ENCODE measurements around the gene HCFC2.
A peak's percentile ranks its signal among the peaks of the same experiment; 100 is the strongest.
"Not testable (repeated sequence)": the region's sequence is repeated elsewhere in the genome, so short reads cannot be mapped to it uniquely, and the experiment has no call there.

The HCFC2 gene

DNA sequence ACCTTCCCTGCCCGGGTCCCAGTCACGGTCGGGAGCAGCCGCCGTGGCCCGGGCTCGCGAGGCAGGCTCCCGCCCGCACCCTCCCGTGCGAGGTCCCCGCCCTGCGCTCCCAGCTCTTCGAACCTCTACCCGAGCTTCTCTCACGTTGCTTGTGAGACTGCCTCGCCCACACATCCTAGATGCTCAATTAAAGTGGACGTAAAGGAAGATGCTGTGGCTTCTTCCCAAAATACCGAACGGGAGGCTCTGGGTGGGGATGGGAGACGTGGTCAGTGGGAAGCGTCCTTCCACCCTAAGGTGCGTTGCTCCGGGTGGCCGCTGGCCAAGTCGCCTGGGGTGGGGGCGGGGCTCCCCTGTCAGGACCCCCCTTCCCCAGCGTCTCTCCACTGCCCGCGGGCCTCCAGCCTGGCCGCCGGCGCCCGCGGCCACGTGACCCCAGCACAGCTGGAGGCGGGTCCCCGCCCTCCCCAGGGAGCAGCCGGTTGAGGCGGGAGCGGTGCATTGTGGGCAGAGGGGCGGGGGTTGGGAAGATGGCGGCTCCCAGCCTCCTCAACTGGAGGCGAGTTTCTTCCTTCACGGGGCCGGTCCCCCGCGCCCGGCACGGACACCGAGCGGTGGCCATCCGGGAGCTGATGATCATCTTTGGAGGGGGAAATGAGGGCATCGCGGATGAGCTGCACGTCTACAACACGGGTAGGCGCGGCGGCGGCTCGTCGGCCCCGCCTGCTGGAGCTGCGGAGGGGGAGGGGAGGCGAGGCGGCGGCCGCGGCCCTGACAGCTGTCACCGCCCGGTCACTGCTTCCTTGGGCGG lies at the start of gene HCFC2:
TSS of gene HCFC2 (plus strand) at position 501 of the 811 bp plus-strand sequence. CDS start at position 531, 30 bp downstream.
- peak; percentile 93 for DNase-seq

DNA sequence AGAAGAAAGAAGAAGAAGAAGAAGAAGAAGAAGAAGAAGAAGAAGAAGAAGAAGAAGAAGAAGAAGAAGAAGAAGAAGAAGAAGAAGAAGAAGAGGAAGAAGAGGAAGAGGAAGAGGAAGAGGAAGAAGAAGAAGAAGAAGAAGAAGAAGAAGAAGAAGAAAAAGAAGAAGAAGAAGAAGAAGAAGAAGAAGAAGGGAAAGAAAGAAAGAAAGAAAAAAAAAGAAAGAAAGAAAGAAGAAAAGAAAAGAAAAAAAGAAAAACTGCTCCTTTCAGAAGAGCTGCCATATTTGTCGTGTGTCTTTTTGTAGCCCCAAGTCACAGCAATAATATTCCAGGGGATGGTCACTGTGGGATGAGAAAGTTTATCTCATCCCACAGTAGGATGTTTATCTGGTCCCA lies 42.5 kb upstream of the HCFC2 start:
- not testable (repeated sequence) for DNase-seq

DNA sequence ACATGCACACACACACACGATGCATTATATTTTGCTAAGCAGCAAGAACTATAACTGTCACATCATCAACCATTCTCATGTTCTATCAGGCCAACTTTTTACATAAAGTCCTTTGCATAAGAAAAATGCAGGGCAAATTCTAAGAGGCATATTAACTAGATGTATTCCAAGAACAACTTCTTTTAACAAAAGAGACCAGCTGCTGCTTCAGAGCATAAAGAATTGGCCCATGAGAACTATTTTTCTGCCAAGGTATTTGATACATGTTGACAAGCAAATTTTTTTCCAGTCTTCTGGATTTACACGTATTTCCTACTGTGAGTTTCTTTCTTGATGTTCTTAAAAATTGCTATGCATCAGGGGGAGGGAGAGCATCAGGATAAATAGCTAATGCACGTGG lies 41.5 kb upstream of the HCFC2 start:
- no peak for DNase-seq

DNA sequence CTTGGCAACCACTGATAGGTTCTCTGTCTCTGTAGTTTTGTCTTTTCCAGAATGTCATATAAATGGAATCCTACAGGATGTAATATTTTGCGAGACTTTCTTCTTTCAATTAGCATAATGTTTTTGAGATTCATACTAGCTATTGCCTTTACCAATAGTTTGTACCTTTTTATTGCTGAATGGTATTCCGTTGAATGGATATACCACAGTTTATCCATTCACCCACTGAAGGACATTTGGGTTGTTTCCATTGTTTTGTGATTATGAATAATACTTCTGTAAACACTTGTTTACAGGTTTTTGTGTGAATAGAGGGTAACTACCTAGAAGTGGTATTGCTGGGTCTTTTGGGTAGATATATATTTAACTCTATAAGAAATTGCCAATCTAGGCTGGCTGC lies 40.6 kb upstream of the HCFC2 start:
- no peak for DNase-seq

DNA sequence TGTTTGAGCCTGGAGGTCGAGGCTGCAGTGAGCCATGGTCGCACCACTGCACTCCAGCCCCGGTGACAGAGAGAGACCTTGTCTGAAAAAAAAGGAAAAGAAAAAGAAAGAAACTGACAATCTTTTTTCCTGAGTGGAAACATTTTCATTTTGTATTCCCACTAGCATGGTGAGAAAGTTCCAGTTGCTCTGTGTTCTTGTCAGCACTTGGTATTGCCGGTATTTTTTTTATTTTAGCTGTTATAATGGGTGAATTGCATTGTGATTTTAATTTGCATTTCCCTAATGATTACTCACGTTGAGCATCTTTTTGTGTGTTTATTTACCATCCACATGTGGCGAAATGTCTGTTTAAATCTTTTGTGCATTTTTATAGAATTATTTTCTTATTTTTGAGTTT lies 40.0 kb upstream of the HCFC2 start:
- no peak for DNase-seq

DNA sequence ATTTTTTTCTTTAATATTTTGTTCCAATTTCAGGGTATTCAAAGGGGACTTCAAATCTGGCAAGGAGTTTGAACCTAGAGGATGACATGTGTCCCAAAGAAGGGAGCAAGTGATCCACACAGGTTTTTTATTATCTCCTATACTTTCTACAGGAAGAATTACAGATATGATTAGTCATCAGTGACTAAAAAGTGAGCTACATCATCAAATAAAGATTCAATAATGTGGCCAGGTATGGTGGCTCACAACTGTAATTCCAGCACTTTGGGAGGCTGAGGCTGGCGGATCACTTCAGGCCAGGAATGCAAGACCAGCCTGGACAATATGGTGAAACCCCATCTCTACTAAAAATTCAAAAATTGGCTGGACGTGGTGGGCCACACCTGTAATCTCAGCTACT lies 38.6 kb upstream of the HCFC2 start:
- DNase-seq: no peak

DNA sequence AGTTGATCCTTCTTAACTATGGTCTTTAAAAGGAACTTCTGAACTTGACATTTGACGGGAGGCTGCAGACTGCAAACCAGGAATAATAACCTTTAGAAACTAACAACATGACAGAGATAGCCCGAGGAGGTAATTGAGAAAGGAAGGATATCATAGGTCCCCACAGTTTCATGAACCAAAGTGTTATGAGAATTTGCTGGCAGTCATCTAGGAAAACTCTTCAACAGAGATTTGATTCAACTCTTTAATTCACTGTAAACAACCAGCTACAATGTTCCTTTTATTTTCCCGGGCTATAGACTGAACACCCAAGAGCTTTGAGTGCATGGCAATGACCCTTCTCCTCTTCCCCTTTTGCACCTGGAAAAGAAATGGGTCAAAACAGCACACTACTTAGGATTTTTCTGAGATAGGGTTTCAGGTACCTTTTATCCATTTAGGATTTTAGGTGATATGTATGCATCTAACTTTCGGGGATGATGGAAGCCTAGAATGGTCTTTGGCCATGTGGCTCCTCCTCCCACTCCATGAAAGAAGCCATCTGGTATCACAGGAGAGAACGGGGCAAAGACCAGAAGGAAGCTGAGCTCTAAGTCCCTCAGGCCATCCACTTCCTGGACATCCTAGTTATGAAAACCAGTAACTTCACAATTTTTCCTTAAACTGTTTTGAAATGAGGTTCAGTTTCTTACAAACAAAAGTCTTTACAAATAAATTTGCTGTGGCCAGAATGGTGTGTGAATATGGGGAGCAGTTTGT lies 37.3 kb upstream of the HCFC2 start:
- DNase-seq: no peak

DNA sequence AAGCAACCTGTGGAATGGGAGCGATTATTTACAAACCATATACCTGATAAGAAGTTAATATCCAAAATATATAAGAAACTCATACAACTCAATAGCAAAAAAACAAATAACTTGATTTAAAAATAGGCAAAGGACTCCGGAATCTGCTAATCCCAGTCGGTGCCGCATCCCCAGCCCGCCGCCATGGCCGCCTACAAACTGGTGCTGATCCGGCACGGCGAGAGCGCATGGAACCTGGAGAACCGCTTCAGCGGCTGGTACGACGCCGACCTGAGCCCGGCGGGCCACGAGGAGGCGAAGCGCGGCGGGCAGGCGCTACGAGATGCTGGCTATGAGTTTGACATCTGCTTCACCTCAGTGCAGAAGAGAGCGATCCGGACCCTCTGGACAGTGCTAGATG lies 33.7 kb upstream of the HCFC2 start:
- DNase-seq: not testable (repeated sequence)

DNA sequence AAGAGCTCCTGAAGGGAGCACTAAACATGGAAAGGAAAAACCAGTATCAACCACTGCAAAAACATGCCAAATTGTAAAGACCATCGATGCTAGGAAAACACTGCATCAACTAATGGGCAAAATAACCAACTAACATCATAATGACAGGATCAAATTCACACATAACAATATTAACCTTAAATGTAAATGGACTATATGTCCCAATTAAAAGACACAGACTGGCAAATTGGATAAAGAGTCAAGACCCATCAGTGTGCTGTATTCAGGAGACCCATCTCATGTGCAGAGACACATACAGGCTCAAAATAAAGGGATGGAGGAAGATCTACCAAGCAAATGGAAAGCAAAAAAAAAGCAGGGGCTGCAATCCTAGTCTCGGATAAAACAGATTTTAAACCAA lies 28.2 kb upstream of the HCFC2 start:
- not testable (repeated sequence) for DNase-seq

DNA sequence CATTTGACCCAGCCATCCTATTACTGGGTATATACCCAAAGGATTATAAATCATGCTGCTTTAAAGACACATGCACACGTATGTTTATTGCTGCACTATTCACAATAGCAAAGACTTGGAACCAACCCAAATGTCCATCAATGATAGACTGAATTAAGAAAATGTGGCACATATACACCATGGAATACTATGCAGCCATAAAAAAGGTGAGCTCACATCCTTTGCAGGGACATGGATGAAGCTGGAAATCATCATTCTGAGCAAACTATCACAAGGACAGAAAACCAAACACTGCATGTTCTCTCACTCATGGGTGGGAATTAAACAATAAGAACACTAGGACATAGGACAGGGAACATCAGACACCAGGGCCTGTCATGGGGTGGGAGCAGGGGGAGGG lies 24.6 kb upstream of the HCFC2 start:
- DNase-seq: not testable (repeated sequence)

DNA sequence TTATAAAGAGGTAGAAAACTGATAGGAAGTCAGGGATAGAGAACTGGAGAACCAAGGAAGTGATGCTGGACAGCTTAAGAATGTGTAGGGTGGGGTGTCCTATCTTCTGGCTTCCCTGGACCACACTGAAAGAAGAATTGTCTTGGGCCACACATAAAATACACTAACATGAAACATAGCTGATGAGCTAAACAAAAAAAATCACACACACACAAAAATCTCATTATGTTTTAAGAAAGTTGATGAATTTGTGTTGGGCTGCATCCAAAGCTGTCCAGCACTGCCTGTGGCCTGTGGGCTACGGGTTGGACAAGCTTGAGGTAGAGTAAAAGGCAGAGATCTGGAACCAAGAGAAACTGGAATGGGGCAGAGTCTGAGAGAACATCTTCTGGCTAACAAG lies 21.8 kb upstream of the HCFC2 start:
- no peak for DNase-seq

DNA sequence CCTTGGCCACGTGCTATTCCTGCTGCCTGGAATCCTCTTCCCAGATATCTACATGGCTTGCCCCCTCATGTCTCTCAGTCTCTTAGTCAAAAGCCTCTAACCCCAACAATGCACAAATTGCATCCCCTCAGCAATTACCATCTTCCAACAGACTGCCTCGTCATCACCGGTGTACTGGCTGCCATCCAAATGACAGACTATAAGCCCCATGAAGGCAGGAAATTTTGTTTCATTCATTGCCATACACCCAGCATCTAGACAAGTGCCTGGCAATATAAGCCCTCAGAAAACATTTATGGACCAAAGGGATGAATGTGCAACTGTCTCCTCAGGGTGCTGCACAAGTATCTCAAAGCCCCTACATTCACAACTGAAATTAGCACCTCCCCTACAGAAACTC lies 20.2 kb upstream of the HCFC2 start:
- no peak for DNase-seq

DNA sequence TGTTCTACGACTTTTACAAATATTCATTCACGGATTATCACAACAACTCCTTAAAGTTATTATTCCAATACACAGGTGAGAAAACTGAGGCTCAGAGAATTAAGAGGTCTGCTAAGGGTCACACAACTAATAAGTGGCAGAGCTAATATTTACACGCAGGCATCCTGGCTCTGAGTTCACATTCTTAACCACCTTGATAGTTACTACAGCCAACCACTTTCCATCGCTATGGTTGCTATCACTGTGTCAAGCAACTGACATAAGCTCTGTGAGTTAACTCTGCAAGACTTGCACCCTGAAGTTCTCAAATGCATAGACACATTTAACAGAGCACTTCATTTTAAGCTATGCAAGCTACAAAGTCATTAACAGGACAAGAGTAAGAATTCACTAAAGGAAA lies 18.0 kb upstream of the HCFC2 start:
- no peak for DNase-seq

DNA sequence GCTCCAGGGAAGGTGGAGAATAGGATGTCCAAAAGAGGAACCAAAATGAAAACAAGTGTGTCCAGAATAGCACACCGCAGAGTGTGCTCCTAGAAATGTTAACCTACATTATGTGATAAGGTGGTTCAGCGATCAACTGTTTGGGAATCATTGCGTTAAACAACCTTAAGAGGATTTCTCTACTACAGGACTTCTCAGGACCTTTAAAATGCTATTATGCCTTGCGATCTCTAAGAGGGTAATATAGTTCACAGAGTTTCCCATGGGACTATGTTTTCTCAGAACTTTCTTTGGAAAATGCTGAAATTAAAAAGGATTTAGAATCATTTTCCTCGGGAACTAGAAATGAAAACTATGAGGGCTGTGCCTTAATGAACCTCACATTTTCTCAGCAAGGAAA lies 16.2 kb upstream of the HCFC2 start:
- no peak for DNase-seq

DNA sequence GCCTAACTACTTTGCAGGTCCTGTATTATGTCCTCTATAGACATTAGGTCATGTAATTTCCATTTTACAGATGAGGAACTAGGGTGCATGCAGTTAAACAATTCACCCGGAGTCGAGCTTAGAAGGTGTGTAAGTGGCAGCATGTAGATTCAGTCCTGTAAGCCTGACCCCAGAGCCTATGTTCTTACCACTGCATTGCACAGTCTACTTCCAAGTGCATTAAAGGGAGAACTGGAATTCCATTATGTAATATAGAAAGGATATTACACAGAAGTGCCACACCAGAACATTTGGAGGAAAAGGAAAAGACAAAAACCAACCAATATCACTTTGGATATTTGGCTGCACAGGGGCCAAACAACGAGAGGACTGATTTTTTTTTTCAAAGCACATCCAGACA lies 15.5 kb upstream of the HCFC2 start:
- DNase-seq: no peak

DNA sequence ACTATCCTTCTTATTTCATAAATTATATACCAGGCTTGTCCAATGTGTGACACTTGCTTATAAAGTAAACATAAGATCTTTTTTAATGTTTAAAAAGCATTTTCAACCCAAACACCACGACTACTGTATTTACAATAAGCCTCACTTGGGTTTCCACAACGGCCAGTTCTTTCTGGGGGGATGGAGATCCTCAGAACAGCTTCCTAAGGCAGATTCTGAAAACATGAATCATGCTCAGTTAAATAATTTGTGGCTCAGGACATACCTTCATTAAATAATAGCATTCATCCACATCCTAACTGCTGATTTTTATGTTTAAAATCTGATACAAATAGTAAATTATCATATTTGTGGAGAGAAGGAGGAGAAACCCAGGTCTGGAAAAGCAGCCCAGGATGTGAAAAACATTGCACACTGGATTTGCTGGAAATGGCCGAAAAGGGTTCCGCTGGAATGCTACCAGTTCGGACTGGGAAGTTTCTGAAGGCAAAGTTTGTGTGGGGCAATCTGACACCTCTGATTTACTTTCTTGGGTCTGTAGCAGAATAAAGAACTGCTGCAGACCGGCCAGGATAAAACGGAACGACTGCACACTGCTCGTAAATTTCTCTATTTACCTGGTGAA lies 14.9 kb upstream of the HCFC2 start:
- DNase-seq: no peak

DNA sequence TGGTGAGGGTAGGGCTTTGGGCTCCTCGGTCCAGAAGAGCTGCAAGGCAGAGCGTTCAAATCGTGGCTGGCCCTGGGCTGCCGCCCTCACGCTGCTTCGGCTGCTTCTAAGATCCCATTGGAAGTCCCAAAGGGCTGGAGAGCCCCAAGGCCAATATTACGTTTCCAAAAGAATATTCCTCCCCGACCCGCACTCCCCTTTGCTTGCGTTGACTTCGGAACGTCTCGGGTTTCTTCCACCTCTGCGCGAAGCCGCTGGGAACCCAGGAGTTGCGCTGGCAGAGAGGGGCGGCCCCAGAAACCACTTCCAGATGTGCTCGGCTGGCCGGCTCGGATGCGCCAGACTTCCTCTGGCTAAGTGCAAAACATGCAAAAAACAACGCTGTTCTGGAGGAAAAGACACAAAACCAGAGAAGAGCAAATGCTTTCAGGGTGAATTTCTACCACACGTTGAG lies 14.4 kb upstream of the HCFC2 start, which contains the start of gene GLT8D2:
TSS of gene GLT8D2 (minus strand) at position 285 of the 454 bp plus-strand sequence. CDS start 30,539 bp downstream, outside the sequence.
- DNase-seq: peak; percentile 11

DNA sequence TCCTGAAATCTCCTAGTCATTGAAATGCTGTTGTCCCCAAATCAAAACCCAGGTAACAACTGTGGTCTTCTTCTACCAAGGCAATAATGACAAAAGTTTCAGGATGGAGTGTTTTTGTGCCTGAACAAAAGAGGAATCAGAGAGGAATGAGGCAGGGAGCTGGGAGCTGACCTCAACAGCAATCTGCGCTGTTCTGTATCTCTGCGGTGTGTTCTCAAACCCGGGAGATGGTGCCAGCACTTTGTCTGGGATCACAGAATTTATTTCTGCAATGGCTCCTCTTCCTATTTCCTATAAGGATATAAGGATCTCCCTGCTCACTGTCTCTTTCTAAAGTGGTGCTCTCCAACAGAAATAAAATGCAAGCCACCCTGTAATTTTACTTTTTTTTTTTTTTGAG lies 13.9 kb upstream of the HCFC2 start:
- DNase-seq: no peak

DNA sequence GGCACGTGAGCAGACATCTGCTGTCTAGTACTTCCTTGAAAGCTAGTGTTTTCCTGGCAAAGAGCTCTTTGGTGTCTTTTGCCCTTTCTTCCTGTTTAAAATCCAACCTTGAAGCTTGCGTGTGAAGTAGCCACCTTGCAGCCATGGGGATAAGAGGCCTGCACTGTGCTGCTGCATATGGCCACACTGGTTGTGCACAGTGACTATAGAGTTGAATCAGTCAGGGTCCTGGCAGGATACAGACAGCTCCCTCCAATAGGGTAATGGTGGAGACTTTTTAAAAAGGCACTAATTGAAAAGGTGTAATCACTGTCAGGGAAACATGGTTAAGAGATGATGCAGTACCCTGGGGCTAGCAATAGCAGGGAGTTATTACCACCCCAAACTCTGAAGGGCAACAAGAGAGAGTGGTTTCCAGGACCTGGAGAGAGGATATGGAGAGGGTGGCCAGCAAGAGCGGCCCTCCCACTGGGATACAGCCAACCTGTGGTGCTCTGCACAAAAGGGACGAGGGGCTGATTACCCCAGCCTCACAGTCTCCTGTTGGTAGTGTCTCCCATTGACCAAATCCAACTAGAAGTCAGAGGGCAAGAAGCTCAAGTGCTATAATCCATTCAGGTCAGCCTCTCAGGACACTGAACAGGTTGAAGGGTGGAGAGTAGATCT lies 9.5 kb upstream of the HCFC2 start:
- no peak for DNase-seq

DNA sequence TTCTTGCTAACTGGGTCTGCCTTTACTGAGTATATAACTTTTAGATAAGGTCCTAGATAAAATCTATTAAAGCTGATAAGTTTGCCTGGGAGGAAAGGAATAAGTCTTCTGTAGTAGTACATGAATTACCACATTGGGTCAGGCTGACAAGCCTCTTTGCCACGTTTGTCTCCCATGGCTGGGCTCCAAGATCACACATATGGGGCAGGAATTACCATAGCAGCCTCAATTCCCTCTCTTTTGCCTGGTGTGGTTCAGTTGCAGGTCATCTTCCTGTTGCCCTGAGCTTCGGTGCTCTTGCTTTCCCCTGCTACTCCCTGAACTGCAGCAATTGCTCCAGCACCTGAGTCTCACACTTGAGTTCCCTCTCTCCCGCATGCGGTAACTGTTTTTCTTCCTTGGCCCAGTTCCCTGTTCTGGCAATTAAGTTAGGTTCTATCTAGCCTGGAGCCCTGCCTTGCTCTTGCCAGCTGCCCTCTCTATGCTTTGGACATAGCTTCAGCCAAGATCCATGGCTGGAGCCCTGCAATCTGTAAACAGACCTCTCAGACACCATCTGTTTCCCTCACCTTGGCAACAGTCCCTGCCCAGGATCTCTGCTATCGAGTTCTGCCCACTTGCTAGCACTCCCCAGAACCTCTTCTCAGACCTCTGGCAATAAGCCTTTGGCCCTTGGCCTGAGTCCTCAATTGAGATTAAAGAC lies 8.5 kb upstream of the HCFC2 start:
- DNase-seq: peak; percentile 94

DNA sequence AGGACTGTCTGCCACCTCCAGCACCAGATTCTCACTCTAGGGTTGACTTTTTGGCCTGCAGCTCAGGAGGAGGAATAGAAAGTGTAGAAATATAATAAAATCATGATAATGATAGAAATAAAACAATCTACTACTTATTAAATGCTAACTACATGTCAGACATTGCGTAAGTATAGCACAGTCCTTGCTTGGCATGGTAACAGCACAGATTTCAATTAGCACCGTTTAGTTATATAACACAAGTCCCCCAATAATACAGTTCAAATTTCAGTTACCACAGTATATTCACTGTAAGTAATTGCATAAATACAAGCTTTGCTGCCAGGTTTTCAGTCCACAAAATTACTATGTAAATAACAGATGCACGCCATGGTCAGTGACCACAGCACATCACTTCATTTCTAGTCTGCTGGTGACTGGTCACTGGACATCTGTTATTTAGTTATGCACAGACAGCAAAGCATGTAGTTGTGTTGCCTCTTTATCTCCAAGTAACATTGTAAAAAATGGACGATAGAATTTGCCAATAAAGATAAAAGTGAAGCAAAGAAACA lies 7.8 kb upstream of the HCFC2 start:
- peak; percentile 1 for DNase-seq

DNA sequence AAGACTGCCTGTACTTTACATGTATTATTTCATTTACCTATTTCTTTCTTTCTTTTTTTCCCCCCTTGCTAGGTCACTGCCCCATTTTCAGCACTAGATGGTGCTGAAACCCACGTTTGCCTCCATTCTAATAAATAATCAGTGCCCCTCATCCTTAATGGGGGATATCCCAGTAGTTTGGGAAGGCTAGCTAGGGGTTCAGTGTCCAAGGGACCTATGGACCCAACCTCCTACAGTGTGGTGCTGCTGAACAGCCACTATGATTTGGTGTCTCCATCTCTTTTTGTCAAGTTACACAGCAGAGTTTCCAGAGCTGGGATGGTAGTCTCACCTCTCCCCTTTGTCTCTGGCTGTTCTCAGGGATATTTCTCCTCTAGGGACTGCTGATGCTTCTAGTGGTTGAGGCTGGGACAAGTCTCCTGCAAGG lies 6.5 kb upstream of the HCFC2 start:
- DNase-seq: peak; percentile 17
